ENCODE measurements around the gene SCN8A. TPM values are rescaled to one million over a fixed set of nuclear protein-coding genes. Genes with fewer than 3 reads are reported as not detected.

The SCN8A gene
- total and polyA plus RNA-seq, 2 experiments from 2014 or later: 4.6 to 23.9 TPM

DNA sequence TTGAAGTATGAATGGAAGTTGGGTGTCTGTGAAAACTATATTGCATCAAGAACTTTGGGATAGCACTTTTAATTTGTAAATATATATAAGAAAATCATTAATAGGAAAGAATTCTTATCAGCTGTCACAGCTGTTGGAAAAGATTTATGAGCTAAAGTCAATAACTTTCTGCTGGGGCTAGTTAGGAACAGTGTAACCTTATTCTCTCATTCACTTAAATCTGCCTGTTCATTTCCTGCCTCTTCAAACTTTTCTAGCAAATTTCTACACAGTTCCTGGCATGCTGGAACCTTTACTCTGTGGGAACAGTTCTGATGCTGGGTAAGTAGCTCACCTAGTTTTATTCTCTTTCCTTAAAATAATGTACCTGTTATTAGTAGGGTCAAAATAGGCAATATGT lies 109.9 kb downstream of the SCN8A start:
- Mint-ChIP-seq H3K9me3 (no peaks in the 10 kb centered on the region), H3K36me3 (ENCODE audit: low read depth) (peaks cover 20% of the 10 kb centered on the region), H3K27me3 (ENCODE audit: insufficient read depth, low read depth, poor library complexity) (no peaks in the 10 kb centered on the region), H3K4me1 (no peaks in the 10 kb centered on the region), H3K4me3 (no peak overlapping the region), H3K27ac (no peak overlapping the region)
- Histone ChIP-seq H3F3A (replicated peaks; ENCODE audit: low read depth) (no peaks in the 10 kb centered on the region), H3K36me3 (ENCODE audit: insufficient read depth) (peaks cover 4% of the 10 kb centered on the region; the same call in 1 of the 2 replicates), H3K27ac (ENCODE audit: low read depth) (no peak overlapping the region), H3K4me3 (no peak overlapping the region), H3K79me2 (replicated peaks; ENCODE audit: insufficient read depth) (no peaks in the 10 kb centered on the region), H3K27me3 (ENCODE audit: insufficient read depth) (no peaks in the 10 kb centered on the region), H4K20me1 (replicated peaks; ENCODE audit: insufficient read depth) (no peaks in the 10 kb centered on the region; the same call in 1 of the 2 replicates), H2AFZ (no peak overlapping the region), H3K4me2 (no peak overlapping the region), H3K4me1 (ENCODE audit: insufficient read depth) (no peaks in the 10 kb centered on the region), H3K9me2 (ENCODE audit: insufficient read depth) (no peaks in the 10 kb centered on the region)
- ATAC-seq (no peak), DNase-seq (ENCODE audit: low spot score) (no peak)
- no peak for TF ChIP-seq NANOG (IDR thresholded peaks at IDR 0.05; ENCODE audit: borderline replicate concordance)
- TF ChIP-seq EZH2phosphoT487 (IDR thresholded peaks at IDR 0.05; ENCODE audit: unreplicated experiment): no peak
- TF ChIP-seq, protein P1, sequence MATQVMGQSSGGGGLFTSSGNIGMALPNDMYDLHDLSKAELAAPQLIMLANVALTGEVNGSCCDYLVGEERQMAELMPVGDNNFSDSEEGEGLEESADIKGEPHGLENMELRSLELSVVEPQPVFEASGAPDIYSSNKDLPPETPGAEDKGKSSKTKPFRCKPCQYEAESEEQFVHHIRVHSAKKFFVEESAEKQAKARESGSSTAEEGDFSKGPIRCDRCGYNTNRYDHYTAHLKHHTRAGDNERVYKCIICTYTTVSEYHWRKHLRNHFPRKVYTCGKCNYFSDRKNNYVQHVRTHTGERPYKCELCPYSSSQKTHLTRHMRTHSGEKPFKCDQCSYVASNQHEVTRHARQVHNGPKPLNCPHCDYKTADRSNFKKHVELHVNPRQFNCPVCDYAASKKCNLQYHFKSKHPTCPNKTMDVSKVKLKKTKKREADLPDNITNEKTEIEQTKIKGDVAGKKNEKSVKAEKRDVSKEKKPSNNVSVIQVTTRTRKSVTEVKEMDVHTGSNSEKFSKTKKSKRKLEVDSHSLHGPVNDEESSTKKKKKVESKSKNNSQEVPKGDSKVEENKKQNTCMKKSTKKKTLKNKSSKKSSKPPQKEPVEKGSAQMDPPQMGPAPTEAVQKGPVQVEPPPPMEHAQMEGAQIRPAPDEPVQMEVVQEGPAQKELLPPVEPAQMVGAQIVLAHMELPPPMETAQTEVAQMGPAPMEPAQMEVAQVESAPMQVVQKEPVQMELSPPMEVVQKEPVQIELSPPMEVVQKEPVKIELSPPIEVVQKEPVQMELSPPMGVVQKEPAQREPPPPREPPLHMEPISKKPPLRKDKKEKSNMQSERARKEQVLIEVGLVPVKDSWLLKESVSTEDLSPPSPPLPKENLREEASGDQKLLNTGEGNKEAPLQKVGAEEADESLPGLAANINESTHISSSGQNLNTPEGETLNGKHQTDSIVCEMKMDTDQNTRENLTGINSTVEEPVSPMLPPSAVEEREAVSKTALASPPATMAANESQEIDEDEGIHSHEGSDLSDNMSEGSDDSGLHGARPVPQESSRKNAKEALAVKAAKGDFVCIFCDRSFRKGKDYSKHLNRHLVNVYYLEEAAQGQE (IDR thresholded peaks at IDR 0.05; ENCODE audit: unreplicated experiment): no peak
- TF ChIP-seq ZNF114 (CRISPR knock-in tag; IDR thresholded peaks at IDR 0.05): no peak
- TF ChIP-seq, protein P2, sequence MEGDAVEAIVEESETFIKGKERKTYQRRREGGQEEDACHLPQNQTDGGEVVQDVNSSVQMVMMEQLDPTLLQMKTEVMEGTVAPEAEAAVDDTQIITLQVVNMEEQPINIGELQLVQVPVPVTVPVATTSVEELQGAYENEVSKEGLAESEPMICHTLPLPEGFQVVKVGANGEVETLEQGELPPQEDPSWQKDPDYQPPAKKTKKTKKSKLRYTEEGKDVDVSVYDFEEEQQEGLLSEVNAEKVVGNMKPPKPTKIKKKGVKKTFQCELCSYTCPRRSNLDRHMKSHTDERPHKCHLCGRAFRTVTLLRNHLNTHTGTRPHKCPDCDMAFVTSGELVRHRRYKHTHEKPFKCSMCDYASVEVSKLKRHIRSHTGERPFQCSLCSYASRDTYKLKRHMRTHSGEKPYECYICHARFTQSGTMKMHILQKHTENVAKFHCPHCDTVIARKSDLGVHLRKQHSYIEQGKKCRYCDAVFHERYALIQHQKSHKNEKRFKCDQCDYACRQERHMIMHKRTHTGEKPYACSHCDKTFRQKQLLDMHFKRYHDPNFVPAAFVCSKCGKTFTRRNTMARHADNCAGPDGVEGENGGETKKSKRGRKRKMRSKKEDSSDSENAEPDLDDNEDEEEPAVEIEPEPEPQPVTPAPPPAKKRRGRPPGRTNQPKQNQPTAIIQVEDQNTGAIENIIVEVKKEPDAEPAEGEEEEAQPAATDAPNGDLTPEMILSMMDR (conservative IDR thresholded peaks at IDR 0.05; ENCODE audit: low read depth in 2 of 2): no peak
- no peak for TF ChIP-seq JUNB (IDR thresholded peaks at IDR 0.05; ENCODE audit: unreplicated experiment)
- no peak for TF ChIP-seq EZH2 (IDR thresholded peaks at IDR 0.05; ENCODE audit: low read depth, unreplicated experiment)
- TF ChIP-seq, protein P3, sequence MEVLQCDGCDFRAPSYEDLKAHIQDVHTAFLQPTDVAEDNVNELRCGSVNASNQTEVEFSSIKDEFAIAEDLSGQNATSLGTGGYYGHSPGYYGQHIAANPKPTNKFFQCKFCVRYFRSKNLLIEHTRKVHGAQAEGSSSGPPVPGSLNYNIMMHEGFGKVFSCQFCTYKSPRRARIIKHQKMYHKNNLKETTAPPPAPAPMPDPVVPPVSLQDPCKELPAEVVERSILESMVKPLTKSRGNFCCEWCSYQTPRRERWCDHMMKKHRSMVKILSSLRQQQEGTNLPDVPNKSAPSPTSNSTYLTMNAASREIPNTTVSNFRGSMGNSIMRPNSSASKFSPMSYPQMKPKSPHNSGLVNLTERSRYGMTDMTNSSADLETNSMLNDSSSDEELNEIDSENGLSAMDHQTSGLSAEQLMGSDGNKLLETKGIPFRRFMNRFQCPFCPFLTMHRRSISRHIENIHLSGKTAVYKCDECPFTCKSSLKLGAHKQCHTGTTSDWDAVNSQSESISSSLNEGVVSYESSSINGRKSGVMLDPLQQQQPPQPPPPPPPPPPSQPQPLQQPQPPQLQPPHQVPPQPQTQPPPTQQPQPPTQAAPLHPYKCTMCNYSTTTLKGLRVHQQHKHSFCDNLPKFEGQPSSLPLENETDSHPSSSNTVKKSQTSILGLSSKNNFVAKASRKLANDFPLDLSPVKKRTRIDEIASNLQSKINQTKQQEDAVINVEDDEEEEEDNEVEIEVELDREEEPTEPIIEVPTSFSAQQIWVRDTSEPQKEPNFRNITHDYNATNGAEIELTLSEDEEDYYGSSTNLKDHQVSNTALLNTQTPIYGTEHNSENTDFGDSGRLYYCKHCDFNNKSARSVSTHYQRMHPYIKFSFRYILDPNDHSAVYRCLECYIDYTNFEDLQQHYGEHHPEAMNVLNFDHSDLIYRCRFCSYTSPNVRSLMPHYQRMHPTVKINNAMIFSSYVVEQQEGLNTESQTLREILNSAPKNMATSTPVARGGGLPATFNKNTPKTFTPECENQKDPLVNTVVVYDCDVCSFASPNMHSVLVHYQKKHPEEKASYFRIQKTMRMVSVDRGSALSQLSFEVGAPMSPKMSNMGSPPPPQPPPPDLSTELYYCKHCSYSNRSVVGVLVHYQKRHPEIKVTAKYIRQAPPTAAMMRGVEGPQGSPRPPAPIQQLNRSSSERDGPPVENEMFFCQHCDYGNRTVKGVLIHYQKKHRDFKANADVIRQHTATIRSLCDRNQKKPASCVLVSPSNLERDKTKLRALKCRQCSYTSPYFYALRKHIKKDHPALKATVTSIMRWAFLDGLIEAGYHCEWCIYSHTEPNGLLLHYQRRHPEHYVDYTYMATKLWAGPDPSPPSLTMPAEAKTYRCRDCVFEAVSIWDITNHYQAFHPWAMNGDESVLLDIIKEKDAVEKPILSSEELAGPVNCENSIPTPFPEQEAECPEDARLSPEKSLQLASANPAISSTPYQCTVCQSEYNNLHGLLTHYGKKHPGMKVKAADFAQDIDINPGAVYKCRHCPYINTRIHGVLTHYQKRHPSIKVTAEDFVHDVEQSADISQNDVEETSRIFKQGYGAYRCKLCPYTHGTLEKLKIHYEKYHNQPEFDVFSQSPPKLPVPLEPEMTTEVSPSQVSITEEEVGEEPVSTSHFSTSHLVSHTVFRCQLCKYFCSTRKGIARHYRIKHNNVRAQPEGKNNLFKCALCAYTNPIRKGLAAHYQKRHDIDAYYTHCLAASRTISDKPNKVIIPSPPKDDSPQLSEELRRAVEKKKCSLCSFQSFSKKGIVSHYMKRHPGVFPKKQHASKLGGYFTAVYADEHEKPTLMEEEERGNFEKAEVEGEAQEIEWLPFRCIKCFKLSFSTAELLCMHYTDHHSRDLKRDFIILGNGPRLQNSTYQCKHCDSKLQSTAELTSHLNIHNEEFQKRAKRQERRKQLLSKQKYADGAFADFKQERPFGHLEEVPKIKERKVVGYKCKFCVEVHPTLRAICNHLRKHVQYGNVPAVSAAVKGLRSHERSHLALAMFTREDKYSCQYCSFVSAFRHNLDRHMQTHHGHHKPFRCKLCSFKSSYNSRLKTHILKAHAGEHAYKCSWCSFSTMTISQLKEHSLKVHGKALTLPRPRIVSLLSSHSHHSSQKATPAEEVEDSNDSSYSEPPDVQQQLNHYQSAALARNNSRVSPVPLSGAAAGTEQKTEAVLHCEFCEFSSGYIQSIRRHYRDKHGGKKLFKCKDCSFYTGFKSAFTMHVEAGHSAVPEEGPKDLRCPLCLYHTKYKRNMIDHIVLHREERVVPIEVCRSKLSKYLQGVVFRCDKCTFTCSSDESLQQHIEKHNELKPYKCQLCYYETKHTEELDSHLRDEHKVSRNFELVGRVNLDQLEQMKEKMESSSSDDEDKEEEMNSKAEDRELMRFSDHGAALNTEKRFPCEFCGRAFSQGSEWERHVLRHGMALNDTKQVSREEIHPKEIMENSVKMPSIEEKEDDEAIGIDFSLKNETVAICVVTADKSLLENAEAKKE (CRISPR knock-in tag; IDR thresholded peaks at IDR 0.05): no peak

All from GM23338 (cell line).